ENCODE data around the gene ZSCAN21.
"Not testable (repeated sequence)": the region's sequence is repeated elsewhere in the genome, so short reads cannot be mapped to it uniquely, and the experiment has no call there.

The ZSCAN21 gene

DNA sequence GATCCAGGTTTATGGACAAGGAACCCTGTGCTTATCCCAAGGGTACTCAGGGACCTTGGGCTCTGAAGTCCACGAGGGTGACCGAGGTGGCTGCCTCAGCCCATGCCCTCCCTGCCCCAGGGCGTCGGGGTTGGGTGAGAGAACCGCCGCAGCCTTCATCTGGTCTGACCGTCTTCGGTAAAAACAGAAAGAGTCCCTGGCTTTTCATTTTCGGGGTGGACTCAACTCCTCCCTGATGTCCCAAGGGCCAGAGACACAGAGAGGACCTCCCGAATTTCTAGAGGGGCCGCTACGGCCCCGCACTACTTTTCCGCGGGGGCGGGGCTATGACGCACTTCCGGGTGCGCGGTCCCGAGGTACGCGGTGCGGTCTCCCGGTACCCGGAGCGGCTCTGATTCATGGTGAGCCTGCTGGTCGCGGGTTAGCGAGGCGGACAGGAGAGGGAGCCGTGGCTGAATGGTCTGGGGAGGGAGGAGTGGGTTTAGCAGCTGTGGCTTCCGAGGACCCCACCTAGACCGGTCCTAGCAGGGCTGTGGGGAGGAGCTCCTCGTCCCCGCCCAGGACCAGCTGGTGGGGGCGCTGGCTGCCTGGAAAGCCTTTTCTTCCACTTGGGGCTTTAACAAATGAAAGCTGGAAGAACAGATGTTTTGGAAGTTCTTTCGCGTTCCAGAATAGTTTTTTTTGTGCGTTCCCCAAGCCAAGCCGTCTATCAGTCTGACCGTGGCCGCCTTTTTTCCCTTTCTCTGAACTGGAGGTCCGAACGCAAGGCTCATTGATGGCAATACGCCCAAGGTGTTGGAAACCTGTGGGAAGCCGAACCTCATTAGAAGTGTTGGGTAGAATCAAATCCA lies at the start of gene ZSCAN21:
TSS of gene ZSCAN21 (plus strand) at position 334 of the 851 bp plus-strand sequence. CDS start 7,233 bp downstream, outside the sequence.
- peak; percentile 65 to 70 for DNase-seq (ENCODE audit: low read depth in 2 of 2)

- no peak for DNase-seq (ENCODE audit: low read depth in 2 of 2)
Observed at GRCh38 chr7:100000239-100000638, 49.3 kb upstream of the ZSCAN21 start.

DNA sequence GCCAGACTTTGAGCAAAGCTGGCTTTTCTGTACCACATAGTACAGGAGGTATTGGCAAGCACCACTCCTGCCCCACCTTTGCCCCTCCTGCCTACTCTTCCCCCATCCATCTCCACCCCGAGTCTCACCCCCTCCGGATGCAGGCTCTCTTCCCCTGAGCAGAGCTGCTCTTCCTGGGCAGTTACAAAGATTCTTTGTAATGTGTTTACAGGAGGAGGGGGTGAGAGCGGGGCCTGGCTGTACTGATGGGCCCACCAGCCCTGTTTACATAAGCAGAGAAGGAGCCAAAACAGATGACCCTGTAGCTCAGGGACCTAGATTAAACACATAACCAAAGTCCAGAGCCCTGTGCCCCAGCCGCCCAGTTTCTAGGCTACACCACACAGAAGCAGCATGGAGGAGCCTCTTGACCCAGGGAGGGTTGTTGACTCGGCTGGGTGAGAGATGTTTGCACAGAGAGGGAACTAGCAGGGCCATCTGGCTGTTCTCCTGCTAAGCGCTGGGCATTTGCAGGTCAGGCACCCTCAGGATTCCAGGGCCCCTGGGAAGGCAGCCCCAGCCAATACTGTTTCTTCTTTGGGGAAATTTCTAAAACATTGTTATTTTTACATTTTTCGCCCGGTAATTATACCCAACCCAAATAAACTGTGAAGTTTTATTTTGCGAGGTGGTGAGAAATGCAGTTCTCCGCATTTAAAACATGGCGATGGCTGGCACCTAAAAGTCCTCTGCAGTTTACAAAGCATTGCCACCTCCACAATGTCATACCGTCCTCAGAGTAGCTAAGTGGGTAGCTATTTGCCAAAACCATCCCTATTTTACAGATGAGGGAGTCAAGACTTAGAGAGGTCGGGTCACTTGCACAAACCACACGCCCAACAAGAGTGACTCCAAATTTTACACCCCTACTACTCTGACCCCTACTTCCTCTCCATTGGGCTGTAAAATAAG lies 45.6 kb upstream of the ZSCAN21 start:
- no peak for DNase-seq (ENCODE audit: low read depth in 2 of 2)

DNA sequence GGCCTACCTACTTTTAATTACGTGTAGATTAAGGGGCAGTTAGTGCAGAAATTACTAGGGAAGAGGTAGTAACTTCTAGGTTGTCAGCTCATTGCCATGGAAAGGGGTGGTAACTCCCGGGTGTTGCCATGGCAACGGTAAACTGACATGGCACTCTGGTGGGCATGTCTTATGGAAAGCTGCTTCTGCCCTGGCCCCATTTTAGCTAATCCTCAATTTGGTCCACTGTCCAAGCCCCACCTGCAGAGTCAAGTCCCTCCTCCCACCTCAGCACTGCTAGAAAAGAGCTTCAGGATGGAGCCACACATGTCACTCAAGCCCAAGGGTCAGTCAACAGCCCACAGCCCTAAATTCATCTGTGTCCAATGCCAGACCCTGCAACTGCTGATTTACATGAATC lies 41.7 kb upstream of the ZSCAN21 start:
- no peak for DNase-seq (ENCODE audit: low read depth in 2 of 2)

DNA sequence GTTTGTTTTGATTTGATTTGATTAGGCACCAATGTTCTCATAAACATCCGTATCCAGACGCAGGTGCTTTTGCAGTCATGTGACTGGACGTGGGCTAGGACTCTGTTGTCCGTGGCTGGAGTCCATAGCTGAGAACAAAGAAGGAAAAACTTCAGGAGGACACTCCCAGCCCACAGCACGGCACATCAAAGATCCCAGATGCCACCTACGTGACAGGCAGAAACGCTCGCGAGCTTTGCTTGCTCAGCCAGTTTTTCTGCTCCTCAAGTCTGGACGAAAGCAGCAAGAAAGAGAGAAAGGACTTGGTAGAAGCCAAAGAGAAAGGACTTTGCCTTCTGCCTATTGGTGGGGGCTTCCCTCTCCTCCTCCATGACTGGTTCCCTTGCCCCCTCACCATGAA lies 41.0 kb upstream of the ZSCAN21 start:
- DNase-seq (ENCODE audit: low read depth in 2 of 2) = no peak

DNA sequence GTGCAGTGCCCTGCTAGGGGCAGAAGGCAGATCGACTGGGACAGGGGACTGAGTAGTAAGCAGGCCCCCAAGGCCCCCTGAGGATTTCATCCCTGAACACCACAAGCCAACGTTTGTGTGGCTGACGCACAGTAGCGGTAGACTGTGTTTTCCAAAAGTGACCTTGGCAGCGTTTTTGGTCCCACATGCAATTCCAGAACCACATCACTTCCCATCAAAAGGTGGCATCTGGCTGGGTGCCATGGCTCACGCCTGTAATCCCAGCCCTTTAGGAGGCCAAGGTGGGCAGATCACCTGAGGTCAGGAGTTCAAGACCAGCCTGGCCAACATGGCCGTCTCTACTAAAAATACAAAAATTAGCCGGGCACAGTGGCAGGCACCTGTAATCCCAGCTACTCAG lies 39.6 kb upstream of the ZSCAN21 start:
- DNase-seq (ENCODE audit: low read depth in 2 of 2) = not testable (repeated sequence)

- DNase-seq (ENCODE audit: low read depth in 2 of 2) = no peak
Observed at GRCh38 chr7:100010901-100011300, 38.7 kb upstream of the ZSCAN21 start.

GRCh38 chr7:100011516-100011915 lies 38.1 kb upstream of the ZSCAN21 start:
- DNase-seq (ENCODE audit: low read depth in 2 of 2) = no peak

DNA sequence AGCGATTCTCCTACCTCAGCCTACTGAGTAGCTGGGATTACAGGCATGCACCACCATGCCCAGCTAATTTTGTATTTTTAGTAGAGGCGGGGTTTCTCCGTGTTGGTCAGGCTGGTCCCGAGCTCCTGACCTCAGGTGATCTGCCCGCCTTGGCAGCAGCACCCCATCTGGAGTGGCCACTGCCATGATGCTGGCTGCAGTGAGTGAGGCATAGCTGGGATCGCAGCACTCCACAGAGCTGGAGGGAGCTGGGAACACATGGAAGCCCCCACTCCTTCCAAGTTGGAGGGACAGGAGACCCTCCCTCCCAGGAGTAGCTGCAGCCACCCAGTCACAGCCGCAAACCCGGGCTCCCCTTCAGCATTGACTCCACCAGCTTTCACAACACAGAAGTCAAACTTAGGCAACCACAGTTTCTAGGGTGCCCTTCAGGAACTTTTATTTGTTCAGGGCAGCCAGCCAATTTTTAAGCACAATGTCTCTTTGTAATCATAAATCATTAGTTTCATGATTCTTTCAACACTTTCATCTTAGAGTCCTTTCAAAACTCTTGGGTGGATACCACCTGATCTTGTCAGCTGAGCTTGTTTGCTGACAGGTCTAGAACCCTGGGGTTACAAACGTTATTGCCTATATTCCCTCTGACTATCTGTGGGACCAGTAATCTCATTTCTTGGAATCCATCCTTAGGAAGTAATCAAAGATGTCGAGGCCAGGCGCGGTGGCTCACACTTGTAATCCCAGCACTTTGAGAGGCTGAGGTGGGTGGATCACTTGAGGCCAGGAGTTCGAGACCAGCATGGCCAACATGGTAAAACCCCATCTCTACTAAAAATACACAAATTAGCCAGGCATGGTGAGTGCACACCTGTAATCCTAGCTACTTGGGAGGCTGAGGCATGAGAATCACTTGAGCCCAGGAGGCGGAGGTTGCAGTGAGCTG lies 36.9 kb upstream of the ZSCAN21 start:
- not testable (repeated sequence) for DNase-seq (ENCODE audit: low read depth in 2 of 2)

DNA sequence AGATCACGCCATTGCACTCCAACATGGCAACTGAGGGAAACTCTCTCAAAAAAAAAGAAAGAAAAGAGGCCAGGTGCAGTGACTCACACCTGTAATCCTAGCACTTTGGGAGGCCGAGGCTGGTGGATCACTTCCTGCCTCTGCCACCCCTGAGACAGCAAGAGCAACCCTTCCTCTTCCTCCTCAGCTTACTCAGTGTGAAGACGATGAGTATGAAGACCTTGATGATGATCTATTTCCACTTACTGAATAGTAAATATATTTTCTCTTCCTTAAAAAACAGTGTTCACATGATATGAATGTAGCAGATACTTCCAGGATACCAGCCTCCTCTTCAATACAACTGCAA lies 36.3 kb upstream of the ZSCAN21 start:
- DNase-seq (ENCODE audit: low read depth in 2 of 2) = no peak

DNA sequence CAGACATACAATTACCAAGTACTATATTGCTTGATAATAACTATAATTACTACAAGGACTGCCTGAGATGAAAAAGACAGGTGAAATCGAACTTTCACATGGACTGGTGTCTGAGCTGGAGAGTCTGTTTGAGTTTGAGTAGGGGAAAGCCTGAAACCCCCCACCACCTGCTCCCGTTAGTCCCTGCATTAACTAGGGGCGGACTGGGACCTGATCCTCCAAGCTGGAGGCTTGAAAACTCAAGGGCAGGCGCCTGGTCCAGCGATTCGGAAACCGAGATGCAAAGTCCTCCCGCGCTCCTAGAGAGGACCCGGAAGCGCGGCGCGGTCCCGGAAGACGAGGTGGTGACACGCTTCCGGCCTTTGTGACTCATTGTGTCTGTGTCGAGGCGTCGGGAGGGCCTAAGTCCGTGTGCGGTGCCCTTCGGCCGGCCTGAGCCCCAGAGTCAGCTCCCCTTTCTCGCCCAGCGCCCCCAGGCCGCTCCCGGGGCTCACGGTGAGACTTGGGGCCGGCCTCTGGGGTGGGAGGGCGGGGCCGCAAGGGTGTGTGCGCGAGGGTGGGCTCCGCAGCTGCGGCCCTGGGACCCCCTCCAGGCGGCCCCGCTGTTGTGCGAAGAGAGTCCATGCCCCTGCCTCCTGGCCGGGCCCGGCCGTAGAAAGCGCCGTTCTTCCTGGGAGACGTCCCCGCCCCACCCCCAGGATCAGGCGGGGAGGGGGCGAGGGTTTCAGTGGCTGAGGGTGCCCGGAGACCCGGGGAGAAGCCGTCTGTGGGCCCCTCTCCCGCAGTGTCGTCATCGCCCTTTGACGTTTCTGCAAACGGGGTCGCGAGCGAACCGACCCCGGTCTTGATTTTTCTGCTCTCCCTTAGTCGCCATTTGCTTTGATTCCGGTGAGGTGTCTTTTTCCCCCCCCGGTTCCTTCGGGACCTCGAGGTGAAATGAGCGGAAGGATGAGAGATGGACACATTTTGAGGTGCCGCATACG lies 34.1 kb upstream of the ZSCAN21 start, which contains the start of gene ZKSCAN1:
TSS of gene ZKSCAN1 (plus strand) at position 365 of the 983 bp plus-strand sequence. CDS start 7,911 bp downstream, outside the sequence.
- peak; percentile 68 to 70 for DNase-seq (ENCODE audit: low read depth in 2 of 2)

- DNase-seq (ENCODE audit: low read depth in 2 of 2) = no peak
Observed at GRCh38 chr7:100016215-100016901, 33.2 kb upstream of the ZSCAN21 start.

DNA sequence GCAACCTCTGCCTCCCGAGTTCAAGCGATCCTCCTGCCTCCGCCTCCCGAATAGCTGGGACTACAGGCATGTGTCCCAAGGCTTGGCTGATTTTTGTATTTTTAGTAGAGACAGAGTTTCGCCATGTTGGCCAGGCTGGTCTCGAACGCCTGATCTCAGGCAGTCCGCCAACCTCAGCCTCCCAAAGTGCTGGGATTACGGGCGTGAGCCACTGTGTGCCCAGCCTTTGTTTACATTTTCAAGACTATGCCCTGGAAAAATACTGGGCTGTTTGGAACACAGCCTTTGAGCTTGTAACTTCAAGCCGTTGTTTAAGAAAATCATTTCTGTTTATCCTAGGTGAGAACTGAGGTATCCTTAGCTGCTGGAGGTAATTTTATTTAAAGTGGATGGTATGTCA lies 32.3 kb upstream of the ZSCAN21 start:
- DNase-seq (ENCODE audit: low read depth in 2 of 2) = no peak

DNA sequence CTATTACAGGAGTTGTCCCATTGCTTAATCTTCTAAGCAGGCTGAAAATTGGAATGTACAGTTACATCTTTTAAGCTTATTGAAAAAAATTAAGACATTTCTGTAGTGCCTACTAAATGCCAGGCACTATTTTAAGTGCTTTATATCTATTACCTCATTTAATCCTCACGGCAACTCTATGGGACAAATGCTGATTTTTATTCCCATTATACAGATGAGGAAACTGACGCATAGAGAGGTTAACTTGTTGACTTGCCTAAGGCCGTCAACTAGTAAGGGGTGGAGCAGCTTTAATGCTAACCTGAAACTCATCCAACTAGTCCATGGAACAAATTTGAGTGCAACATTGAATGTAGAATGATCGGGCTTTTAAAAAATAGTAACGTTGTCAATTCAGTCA lies 31.7 kb upstream of the ZSCAN21 start:
- DNase-seq (ENCODE audit: low read depth in 2 of 2) = no peak

DNA sequence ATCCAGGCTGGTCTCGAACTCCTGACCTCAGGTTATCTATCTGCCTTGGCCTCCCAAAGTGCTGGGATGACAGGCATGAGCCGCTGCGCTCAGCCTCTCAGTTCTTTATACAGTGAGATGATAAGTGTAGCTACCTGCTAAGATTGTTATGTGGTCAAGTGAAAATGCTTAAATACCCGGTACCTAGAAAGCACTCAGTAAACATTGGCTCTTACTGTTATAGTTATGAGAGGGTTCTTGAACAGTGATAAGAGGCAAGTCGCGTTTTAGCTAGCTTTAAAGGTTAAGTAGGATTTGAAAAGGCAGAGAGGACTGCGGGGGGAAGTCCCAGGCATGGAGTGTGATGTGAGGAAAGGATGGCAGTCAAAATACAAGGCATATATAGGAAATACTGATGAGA lies 29.7 kb upstream of the ZSCAN21 start:
- no peak for DNase-seq (ENCODE audit: low read depth in 2 of 2)

GRCh38 chr7:100021297-100021696 lies 28.3 kb upstream of the ZSCAN21 start:
- no peak for DNase-seq (ENCODE audit: low read depth in 2 of 2)

GRCh38 chr7:100022621-100023020 lies 27.0 kb upstream of the ZSCAN21 start:
- no peak for DNase-seq (ENCODE audit: low read depth in 2 of 2)

GRCh38 chr7:100023526-100023925 lies 26.0 kb upstream of the ZSCAN21 start:
- no peak for DNase-seq (ENCODE audit: low read depth in 2 of 2)

GRCh38 chr7:100024020-100024619 lies 25.5 kb upstream of the ZSCAN21 start:
- no peak for DNase-seq (ENCODE audit: low read depth in 2 of 2)

Data from stimulated activated CD8-positive, alpha-beta memory T cell treated with anti-CD3 and anti-CD28 coated beads, Interleukin-2, amount 100 ng/mL, for 1 hour (primary cell).